Ishikawa (cell line): ENCODE measurements around the gene ULK4.

Source experiments
- CEBPB ChIP-seq: IDR thresholded peaks from 2 replicates; pipeline ENCODE4 v1.6.1; 2012
- CREB1 ChIP-seq: IDR thresholded peaks from 2 replicates; pipeline ENCODE4 v1.6.1; 2012; ENCODE audit warnings: low read depth
- EGR1 ChIP-seq: IDR thresholded peaks from 2 replicates; pipeline ENCODE4 v1.6.1; 2012
- EP300 ChIP-seq: IDR thresholded peaks from 2 replicates; pipeline ENCODE4 v1.6.1; 2012; ENCODE audit warnings: borderline replicate concordance
- FOXM1 ChIP-seq: IDR thresholded peaks from 2 replicates; pipeline ENCODE4 v1.6.1; 2012; ENCODE audit warnings: low read depth, borderline replicate concordance
- NFIC ChIP-seq: IDR thresholded peaks from 2 replicates; pipeline ENCODE4 v1.6.1; 2012
- RAD21 ChIP-seq: IDR thresholded peaks from 2 replicates; pipeline ENCODE4 v1.6.1; 2012; ENCODE audit warnings: low read depth
- TAF1 ChIP-seq: IDR thresholded peaks from 2 replicates; pipeline ENCODE4 v1.6.1; 2012; ENCODE audit warnings: low read depth, mild to moderate bottlenecking
- TCF12 ChIP-seq: IDR thresholded peaks from 2 replicates; pipeline ENCODE4 v1.6.1; 2012; ENCODE audit warnings: low read depth
- TEAD4 ChIP-seq: IDR thresholded peaks from 2 replicates; pipeline ENCODE4 v1.6.1; 2012
- YY1 ChIP-seq: IDR thresholded peaks from 2 replicates; pipeline ENCODE4 v1.6.1; 2012; ENCODE audit warnings: low read depth
- ZBTB7A ChIP-seq: IDR thresholded peaks from 2 replicates; pipeline ENCODE4 v1.6.1; 2012; ENCODE audit warnings: low read depth
- TF ChIP-seq, protein P1 (sequence below): IDR thresholded peaks from 2 replicates; pipeline ENCODE4 v1.6.1; 2012; ENCODE audit warnings: low read depth, mild to moderate bottlenecking
- TF ChIP-seq, protein P2 (sequence below): IDR thresholded peaks from 2 replicates; pipeline ENCODE4 v1.6.1; 2012
- TF ChIP-seq, protein P3 (sequence below): IDR thresholded peaks from 2 replicates; pipeline ENCODE4 v1.6.1; 2012

The ULK4 gene

DNA sequence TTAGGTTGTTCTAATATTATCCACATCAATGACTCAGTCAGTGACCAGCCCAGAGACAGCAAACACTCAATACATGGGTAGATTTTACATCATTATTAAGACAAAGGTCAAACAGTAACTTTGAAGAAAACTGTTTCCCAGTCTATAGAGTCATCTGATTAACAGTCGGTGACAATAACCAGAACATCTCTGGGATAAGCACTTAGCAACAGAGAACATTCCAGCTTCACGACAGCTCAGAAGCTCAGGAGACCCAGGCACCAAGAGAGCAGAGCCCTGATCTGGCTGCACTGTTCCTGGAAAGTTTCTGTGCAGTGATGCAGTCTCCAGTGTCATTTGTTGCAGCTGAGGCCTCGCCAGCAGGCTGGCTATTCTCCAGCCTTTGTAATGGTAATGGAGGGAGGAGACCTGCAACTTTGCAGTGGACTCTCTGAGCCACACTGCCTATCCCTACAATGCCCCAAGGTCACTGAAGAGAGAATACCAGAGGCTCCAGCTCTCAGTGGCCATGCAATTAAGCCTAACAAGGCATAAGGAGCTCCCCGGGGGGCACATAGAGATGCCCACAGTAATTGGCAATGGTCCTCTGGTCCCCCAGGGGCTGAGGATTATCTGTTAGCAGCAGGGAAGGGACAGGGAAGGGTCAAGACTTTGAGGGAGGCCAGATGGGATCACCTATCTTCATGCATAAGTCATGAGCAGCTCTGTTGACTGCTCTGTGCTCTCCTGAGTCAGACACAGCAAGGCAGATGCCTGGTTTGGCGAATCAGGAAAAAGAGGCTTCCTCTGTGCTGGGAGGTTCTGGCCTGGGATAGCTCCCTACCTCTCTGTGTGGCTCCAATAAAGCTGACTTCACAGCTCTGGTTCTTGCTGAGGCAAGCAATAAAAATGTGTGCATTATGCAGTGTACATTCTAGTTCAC is 599.0 kb downstream of the ULK4 start:
- TF ChIP-seq YY1 (no peak), NFIC (no peak), TCF12 (no peak), FOXM1 (no peak), ZBTB7A (no peak), TAF1 (no peak)
- TF ChIP-seq, protein P1, sequence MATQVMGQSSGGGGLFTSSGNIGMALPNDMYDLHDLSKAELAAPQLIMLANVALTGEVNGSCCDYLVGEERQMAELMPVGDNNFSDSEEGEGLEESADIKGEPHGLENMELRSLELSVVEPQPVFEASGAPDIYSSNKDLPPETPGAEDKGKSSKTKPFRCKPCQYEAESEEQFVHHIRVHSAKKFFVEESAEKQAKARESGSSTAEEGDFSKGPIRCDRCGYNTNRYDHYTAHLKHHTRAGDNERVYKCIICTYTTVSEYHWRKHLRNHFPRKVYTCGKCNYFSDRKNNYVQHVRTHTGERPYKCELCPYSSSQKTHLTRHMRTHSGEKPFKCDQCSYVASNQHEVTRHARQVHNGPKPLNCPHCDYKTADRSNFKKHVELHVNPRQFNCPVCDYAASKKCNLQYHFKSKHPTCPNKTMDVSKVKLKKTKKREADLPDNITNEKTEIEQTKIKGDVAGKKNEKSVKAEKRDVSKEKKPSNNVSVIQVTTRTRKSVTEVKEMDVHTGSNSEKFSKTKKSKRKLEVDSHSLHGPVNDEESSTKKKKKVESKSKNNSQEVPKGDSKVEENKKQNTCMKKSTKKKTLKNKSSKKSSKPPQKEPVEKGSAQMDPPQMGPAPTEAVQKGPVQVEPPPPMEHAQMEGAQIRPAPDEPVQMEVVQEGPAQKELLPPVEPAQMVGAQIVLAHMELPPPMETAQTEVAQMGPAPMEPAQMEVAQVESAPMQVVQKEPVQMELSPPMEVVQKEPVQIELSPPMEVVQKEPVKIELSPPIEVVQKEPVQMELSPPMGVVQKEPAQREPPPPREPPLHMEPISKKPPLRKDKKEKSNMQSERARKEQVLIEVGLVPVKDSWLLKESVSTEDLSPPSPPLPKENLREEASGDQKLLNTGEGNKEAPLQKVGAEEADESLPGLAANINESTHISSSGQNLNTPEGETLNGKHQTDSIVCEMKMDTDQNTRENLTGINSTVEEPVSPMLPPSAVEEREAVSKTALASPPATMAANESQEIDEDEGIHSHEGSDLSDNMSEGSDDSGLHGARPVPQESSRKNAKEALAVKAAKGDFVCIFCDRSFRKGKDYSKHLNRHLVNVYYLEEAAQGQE: no peak

DNA sequence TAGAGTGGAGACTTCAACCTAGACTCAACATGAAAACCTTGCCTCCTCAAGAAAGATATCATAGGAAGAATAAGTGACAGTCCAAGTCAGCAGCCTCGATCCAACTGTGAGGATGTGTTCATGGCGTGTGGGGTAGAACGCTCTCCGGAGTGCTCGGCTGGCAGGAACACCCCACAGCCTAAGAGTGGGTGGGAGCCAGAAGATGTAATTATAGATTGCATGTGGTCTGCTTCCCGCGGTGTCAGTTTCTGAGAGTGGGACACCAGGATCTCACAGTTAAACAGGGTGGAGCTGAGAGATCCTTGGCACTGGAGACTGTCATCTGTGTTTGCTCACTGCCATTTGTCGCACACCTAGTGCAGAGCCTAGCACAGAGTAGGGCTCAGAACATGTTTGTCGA is 604.6 kb downstream of the ULK4 start:
- no peak for TF ChIP-seq EGR1
- TF ChIP-seq TAF1: no peak
- TF ChIP-seq, protein P1: no peak
- no peak for TF ChIP-seq TCF12
- TF ChIP-seq FOXM1: no peak
- no peak for TF ChIP-seq ZBTB7A
- TF ChIP-seq, protein P2, sequence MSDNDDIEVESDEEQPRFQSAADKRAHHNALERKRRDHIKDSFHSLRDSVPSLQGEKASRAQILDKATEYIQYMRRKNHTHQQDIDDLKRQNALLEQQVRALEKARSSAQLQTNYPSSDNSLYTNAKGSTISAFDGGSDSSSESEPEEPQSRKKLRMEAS: no peak
- no peak for TF ChIP-seq CREB1
- TF ChIP-seq, protein P3, sequence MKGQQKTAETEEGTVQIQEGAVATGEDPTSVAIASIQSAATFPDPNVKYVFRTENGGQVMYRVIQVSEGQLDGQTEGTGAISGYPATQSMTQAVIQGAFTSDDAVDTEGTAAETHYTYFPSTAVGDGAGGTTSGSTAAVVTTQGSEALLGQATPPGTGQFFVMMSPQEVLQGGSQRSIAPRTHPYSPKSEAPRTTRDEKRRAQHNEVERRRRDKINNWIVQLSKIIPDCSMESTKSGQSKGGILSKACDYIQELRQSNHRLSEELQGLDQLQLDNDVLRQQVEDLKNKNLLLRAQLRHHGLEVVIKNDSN: no peak
- TF ChIP-seq EP300: no peak

DNA sequence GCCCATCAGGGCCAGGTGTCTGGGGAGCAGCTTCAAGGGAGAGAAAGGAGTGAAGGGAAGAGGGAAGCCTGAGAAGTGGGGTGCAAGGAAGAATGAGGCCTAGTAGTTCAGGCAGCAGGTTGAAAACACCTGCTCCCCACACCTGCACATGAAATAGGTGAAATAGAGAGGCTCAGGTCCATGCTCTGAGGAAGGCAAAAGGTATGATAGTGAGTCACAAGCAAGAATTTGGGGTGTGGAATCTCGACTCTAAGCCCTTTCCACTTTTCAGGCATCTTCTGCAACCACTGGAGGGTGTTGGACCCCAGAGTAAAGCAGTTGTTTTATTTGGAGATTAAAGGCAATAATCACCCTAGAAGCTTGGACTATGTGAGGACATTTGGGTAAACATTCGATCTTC is 605.1 kb downstream of the ULK4 start:
- no peak for TF ChIP-seq NFIC
- no peak for TF ChIP-seq CEBPB
- TF ChIP-seq CREB1: no peak
- no peak for TF ChIP-seq FOXM1
- no peak for TF ChIP-seq TEAD4
- TF ChIP-seq RAD21: no peak
- no peak for TF ChIP-seq EP300
- TF ChIP-seq, protein P3: no peak
- TF ChIP-seq, protein P1: no peak
- TF ChIP-seq TAF1: no peak
- TF ChIP-seq, protein P2: no peak

DNA sequence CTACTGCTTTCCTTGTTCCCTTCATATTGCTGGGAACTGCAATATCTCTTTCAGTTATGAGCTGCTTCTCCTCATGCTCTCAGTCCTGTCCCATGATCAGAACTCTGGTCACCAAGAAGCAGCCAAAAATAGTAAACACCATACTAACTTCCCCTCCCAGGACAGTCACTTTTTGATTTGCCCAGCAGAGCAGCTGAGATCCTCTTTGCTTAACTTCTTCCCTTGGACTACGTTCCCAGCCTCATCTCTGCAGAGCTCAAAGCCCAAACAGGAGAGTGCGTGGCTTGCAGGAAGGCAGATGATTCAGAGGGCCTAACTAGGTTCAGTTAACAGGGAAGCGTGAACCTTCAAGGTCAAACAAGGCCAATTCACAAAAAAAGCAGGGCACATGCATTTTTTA is 609.4 kb downstream of the ULK4 start:
- TF ChIP-seq ZBTB7A: no peak
- TF ChIP-seq CEBPB: no peak
- no peak for TF ChIP-seq TEAD4
- TF ChIP-seq, protein P1: no peak
- TF ChIP-seq TCF12: no peak
- no peak for TF ChIP-seq YY1
- TF ChIP-seq RAD21: no peak
- TF ChIP-seq EGR1: no peak
- TF ChIP-seq, protein P3: no peak
- no peak for TF ChIP-seq CREB1
- no peak for TF ChIP-seq TAF1
- TF ChIP-seq NFIC: no peak
- TF ChIP-seq FOXM1: no peak
- TF ChIP-seq, protein P2: no peak
- no peak for TF ChIP-seq EP300
